Neuronal stem cell (in vitro differentiated cells): ENCODE results near the gene RASSF9.

Source experiments
- DNase-seq: peaks from one replicate; pipeline ENCODE4 v3.0.0-alpha.2; 2013; ENCODE audit warnings: low spot score
- H2AFZ ChIP-seq: one replicate; pipeline ENCODE4 v1.6.1; 2013; ENCODE audit warnings: mild to moderate bottlenecking, low read length, inconsistent platforms
- H2AK5ac ChIP-seq: 2 replicates; pipeline ENCODE4 v1.6.1; 2013; ENCODE audit warnings: low read depth, mild to moderate bottlenecking, inconsistent platforms, low read length, moderate library complexity, mixed read lengths
- H2BK120ac ChIP-seq: 2 replicates; pipeline ENCODE4 v1.6.1; 2013; ENCODE audit warnings: low read depth, mild to moderate bottlenecking, inconsistent platforms, low read length, moderate library complexity, mixed read lengths
- H2BK12ac ChIP-seq: one replicate; pipeline ENCODE4 v1.6.1; 2013; ENCODE audit warnings: low read length, inconsistent platforms
- H2BK15ac ChIP-seq: 2 replicates; pipeline ENCODE4 v1.6.1; 2013; ENCODE audit warnings: mild to moderate bottlenecking, low read length, inconsistent platforms, mixed read lengths
- H2BK5ac ChIP-seq: one replicate; pipeline ENCODE4 v1.6.1; 2013; ENCODE audit warnings: inconsistent platforms, mild to moderate bottlenecking, low read length, moderate library complexity
- H3K14ac ChIP-seq: one replicate; pipeline ENCODE4 v1.6.1; 2013; ENCODE audit warnings: low read length, inconsistent platforms
- H3K18ac ChIP-seq: 2 replicates; pipeline ENCODE4 v1.6.1; 2013; ENCODE audit warnings: low read length, inconsistent platforms
- H3K23ac ChIP-seq: 2 replicates; pipeline ENCODE4 v1.6.1; 2013; ENCODE audit warnings: low read depth, mild to moderate bottlenecking, mixed read lengths, low read length, inconsistent platforms; ENCODE audit not compliant: poor library complexity
- H3K27ac ChIP-seq: replicated peaks from 3 replicates; pipeline ENCODE4 v1.5.1; 2013; ENCODE audit warnings: low read length, inconsistent platforms
- H3K27me3 ChIP-seq, 3 experiments: 2 replicates each; pipeline ENCODE4 v1.6.1; 2013; ENCODE audit warnings: low read length in 3 of 3, mild to moderate bottlenecking in 2 of 3, inconsistent platforms in 1 of 3, low read depth in 1 of 3, mixed read lengths in 1 of 3, moderate library complexity in 1 of 3; ENCODE audit not compliant: control insufficient read depth in 3 of 3, insufficient read depth in 3 of 3
- H3K36me3 ChIP-seq, 2 donors: replicated peaks in 1 of 2; 2 replicates each; pipeline ENCODE4 v1.6.1; 2013; ENCODE audit warnings: low read length in 2 of 2; ENCODE audit not compliant: control insufficient read depth in 2 of 2, insufficient read depth in 2 of 2
- H3K4ac ChIP-seq: 2 replicates; pipeline ENCODE4 v1.6.1; 2013; ENCODE audit warnings: inconsistent platforms, mild to moderate bottlenecking, low read length, moderate library complexity
- H3K4me1 ChIP-seq, 2 donors: 1 replicate in 1 of 2; 2 replicates in 1 of 2; pipeline ENCODE4 v1.6.1; 2013; ENCODE audit warnings: low read length in 2 of 2, low read depth in 1 of 2; ENCODE audit not compliant: control insufficient read depth in 2 of 2, insufficient read depth in 1 of 2
- H3K4me2 ChIP-seq: one replicate; pipeline ENCODE4 v1.6.1; 2013; ENCODE audit warnings: mild to moderate bottlenecking, low read length, inconsistent platforms; ENCODE audit not compliant: insufficient read depth, poor library complexity, severe bottlenecking
- H3K4me3 ChIP-seq, 2 donors: 2 replicates each; pipeline ENCODE4 v1.5.1; 2013; ENCODE audit warnings: low read length in 2 of 2, mild to moderate bottlenecking in 2 of 2, inconsistent platforms in 1 of 2, moderate library complexity in 1 of 2
- H3K79me1 ChIP-seq: one replicate; pipeline ENCODE4 v1.6.1; 2013; ENCODE audit warnings: low read depth, mild to moderate bottlenecking, inconsistent platforms, low read length, moderate library complexity
- H3K9ac ChIP-seq: one replicate; pipeline ENCODE4 v1.6.1; 2013; ENCODE audit warnings: mild to moderate bottlenecking, low read depth, low read length, inconsistent platforms; ENCODE audit not compliant: poor library complexity
- H3K9me3 ChIP-seq, 2 donors: replicated peaks in 1 of 2; 2 replicates each; pipeline versions ENCODE3 to v1.6.1; 2013; ENCODE audit warnings: low read length in 2 of 2, mild to moderate bottlenecking in 2 of 2, inconsistent platforms in 1 of 2, low read depth in 1 of 2, mixed read lengths in 1 of 2, moderate library complexity in 1 of 2; ENCODE audit not compliant: control insufficient read depth in 2 of 2, insufficient read depth in 1 of 2
- H4K8ac ChIP-seq: one replicate; pipeline ENCODE4 v1.6.1; 2013; ENCODE audit warnings: low read depth, mild to moderate bottlenecking, inconsistent platforms, low read length, moderate library complexity
- H4K91ac ChIP-seq: one replicate; pipeline ENCODE4 v1.6.1; 2013; ENCODE audit warnings: low read length, low read depth, mild to moderate bottlenecking, inconsistent platforms; ENCODE audit not compliant: poor library complexity

RASSF9 gene

DNA sequence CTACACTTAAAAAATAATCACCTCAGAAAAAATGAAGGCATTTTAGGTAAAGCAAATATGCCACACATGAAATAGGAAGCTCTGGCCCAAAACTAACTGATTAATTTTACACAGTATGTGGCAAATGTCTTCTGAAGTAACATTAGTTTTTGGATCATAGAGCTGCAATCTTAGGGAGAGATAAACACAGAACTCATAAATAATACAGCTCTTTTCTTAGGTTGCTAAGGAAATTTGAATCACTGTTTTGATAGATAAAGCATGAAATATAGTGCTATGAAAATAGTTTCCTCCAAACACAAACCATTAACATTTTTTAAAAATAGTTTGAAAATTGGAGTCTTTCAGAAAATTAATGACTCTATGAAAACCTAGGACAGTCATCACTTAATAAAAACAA is 15.0 kb downstream of the RASSF9 start:
- no peak overlapping the region for H2BK15ac ChIP-seq

DNA sequence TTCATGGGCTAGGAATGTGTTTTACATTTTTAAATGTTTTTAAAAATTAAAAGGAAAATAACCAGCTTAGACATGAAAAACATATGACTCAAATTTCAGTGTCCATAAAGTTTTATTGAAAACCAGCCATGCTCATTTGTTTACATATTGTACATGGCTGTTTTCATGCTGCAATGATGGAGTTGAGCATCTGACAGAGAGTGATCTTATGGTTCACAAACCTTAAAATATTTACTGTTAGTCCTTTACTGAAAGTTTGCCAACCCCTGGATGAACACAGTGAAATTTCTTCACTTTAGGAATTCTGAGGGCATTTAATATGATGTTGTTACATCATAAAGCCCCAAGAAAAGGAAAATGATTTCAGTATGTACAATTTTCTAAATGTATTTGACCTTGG is 16.1 kb downstream of the RASSF9 start:
- no peak overlapping the region for H3K4me2 ChIP-seq
- no peak overlapping the region for H3K14ac ChIP-seq
- H3K79me1 ChIP-seq, result no peaks in the 10 kb centered on the region
- no peaks in the 10 kb centered on the region for H3K36me3 ChIP-seq
- H3K9me3 ChIP-seq, result no peaks in the 10 kb centered on the region
- H3K27ac ChIP-seq, result no peak overlapping the region
- H2AFZ ChIP-seq, result no peak overlapping the region
- no peak overlapping the region for H2BK120ac ChIP-seq
- DNase-seq, result no peak
- H3K18ac ChIP-seq, result no peak overlapping the region
- H3K23ac ChIP-seq, result no peak overlapping the region
- H4K8ac ChIP-seq, result no peak overlapping the region
- no peaks in the 10 kb centered on the region for H3K4me1 ChIP-seq
- no peak overlapping the region for H3K4me3 ChIP-seq
- no peak overlapping the region for H2BK12ac ChIP-seq
- H3K9ac ChIP-seq, result no peak overlapping the region
- H2BK15ac ChIP-seq, result no peak overlapping the region
- no peak overlapping the region for H2AK5ac ChIP-seq
- no peak overlapping the region for H4K91ac ChIP-seq
- no peaks in the 10 kb centered on the region for H3K27me3 ChIP-seq
- H3K4ac ChIP-seq, result no peak overlapping the region
- H2BK5ac ChIP-seq, result no peak overlapping the region

More for the DNA sequence above, 15.0 kb downstream of the RASSF9 start:
- H2BK120ac ChIP-seq, result no peak overlapping the region
- no peak overlapping the region for H3K18ac ChIP-seq
- H4K8ac ChIP-seq, result no peak overlapping the region
- no peaks in the 10 kb centered on the region for H3K27me3 ChIP-seq
- no peak for DNase-seq
- no peak overlapping the region for H3K9ac ChIP-seq
- H3K4me3 ChIP-seq, result no peak overlapping the region
- H3K27ac ChIP-seq, result no peak overlapping the region
- H2AFZ ChIP-seq, result no peak overlapping the region
- H3K14ac ChIP-seq, result no peak overlapping the region
- H3K4me2 ChIP-seq, result no peak overlapping the region
- no peaks in the 10 kb centered on the region for H3K79me1 ChIP-seq
- no peak overlapping the region for H2BK5ac ChIP-seq
- H2AK5ac ChIP-seq, result no peak overlapping the region
- no peak overlapping the region for H3K23ac ChIP-seq
- no peak overlapping the region for H3K4ac ChIP-seq
- no peak overlapping the region for H2BK12ac ChIP-seq
- H3K9me3 ChIP-seq, result no peaks in the 10 kb centered on the region
- no peak overlapping the region for H4K91ac ChIP-seq
- no peaks in the 10 kb centered on the region for H3K36me3 ChIP-seq
- H3K4me1 ChIP-seq, result no peaks in the 10 kb centered on the region

DNA sequence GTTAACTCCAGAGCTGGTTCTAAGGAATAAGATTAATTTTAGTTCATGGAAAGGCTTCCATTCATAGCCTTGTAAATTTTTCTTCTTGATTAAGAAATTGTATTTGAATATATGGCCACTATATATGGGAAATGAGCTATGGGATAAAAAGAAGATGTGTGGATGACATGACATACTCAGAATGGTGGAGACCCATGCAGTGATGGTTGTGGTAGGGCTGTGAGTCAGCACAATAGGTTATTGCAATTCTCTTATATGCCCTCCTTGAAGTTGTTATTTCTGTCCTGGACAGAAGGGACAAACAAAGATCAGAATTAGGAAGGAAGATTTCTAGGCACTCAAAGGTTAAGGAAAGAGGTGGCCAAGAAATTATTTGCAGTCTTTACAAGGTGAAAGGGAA is 21.5 kb downstream of the RASSF9 start:
- no peaks in the 10 kb centered on the region for H3K79me1 ChIP-seq
- no peak overlapping the region for H4K91ac ChIP-seq
- H3K9ac ChIP-seq, result no peak overlapping the region
- H2BK15ac ChIP-seq, result no peak overlapping the region
- no peak overlapping the region for H2BK120ac ChIP-seq
- no peaks in the 10 kb centered on the region for H3K4me1 ChIP-seq
- no peak overlapping the region for H3K4me2 ChIP-seq
- H3K23ac ChIP-seq, result no peak overlapping the region
- H4K8ac ChIP-seq, result no peak overlapping the region
- H2AFZ ChIP-seq, result no peak overlapping the region
- H3K18ac ChIP-seq, result no peak overlapping the region
- H3K9me3 ChIP-seq, result no peaks in the 10 kb centered on the region
- no peak overlapping the region for H3K14ac ChIP-seq
- H3K36me3 ChIP-seq, result no peaks in the 10 kb centered on the region
- H2BK5ac ChIP-seq, result no peak overlapping the region
- no peak overlapping the region for H3K4ac ChIP-seq
- no peak for DNase-seq
- no peak overlapping the region for H2BK12ac ChIP-seq
- H3K27ac ChIP-seq, result no peak overlapping the region
- no peaks in the 10 kb centered on the region for H3K27me3 ChIP-seq
- H2AK5ac ChIP-seq, result no peak overlapping the region
- H3K4me3 ChIP-seq, result no peak overlapping the region

DNA sequence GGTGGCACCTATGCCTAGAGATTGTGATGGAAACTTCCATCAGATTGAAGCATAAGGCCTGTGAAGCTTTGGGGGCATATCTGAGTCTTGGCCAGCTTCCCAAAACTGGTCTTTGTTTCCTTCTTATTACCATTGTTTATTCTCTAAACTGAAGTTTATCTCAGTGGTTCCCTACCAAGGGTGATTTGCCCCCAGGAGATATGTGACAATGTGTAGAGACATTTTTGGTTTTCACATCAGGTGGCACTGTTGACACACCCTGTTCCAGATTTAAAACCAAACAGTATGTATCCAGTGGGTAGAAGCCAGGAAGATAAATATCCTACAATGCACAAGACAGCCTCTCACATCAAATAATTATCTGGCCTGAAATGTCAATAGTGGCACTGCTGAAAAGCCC is 22.1 kb downstream of the RASSF9 start:
- H3K4me1 ChIP-seq, result no peaks in the 10 kb centered on the region

More for the DNA sequence above, 22.1 kb downstream of the RASSF9 start:
- Histone ChIP-seq H2BK12ac (no peak overlapping the region), H3K18ac (no peak overlapping the region), H3K14ac (no peak overlapping the region), H3K4ac (no peak overlapping the region), H3K9me3 (no peaks in the 10 kb centered on the region), H2BK5ac (no peak overlapping the region), H2AFZ (no peak overlapping the region), H4K91ac (no peak overlapping the region), H3K27me3 (no peaks in the 10 kb centered on the region), H2BK120ac (no peak overlapping the region), H3K36me3 (no peaks in the 10 kb centered on the region), H3K9ac (no peak overlapping the region), H2BK15ac (no peak overlapping the region), H3K4me3 (no peak overlapping the region), H4K8ac (no peak overlapping the region), H3K79me1 (no peaks in the 10 kb centered on the region), H2AK5ac (no peak overlapping the region), H3K4me2 (no peak overlapping the region), H3K23ac (no peak overlapping the region), H3K27ac (no peak overlapping the region)
- DNase-seq, result no peak
